Vagina (tissue), 2 donors: ENCODE data around the gene ZGRF1. TPM values are rescaled to one million over a fixed set of nuclear protein-coding genes. Genes with fewer than 3 reads are reported as not detected.
"Not testable (repeated sequence)": the region's sequence is repeated elsewhere in the genome, so short reads cannot be mapped to it uniquely, and the experiment has no call there.

Source experiments
- DNase-seq, 2 donors: peaks; one replicate each; pipeline ENCODE4 v3.0.0-alpha.2; 2017; ENCODE audit errors: extremely low spot score in 2 of 2
- H3K27ac ChIP-seq: fragments of 200-600 bp; sonication (generic); one replicate; pipeline ENCODE4 v1.5.1; 2019
- H3K27me3 ChIP-seq: fragments of 200-600 bp; sonication (generic); one replicate; pipeline ENCODE4 v1.5.1; 2019
- H3K36me3 ChIP-seq, 2 donors: fragments of 200-600 bp; sonication (generic); one replicate each; pipeline ENCODE4 v1.5.1; 2017 to 2019
- H3K4me1 ChIP-seq: fragments of 200-600 bp; sonication (generic); one replicate; pipeline ENCODE4 v1.5.1; 2019
- H3K4me3 ChIP-seq, 2 donors: fragments of 200-600 bp; sonication (generic); 1 replicate in 1 of 2; 2 replicates in 1 of 2; pipeline ENCODE4 v1.5.1; 2016 to 2019
- H3K9me3 ChIP-seq: fragments of 200-600 bp; sonication (generic); one replicate; pipeline ENCODE4 v1.5.1; 2019
- POLR2A ChIP-seq, 2 donors: fragments of 450-650 bp; IDR thresholded peaks; one replicate each; pipeline ENCODE4 v1.6.1; 2017; ENCODE audit warnings: antibody characterized with exemption in 2 of 2, mild to moderate bottlenecking in 2 of 2, moderate library complexity in 2 of 2
- POLR2AphosphoS5 ChIP-seq, 2 donors: sonication (generic); formaldehyde crosslinking; IDR thresholded peaks; one replicate each; pipeline ENCODE4 v1.9.0; 2017; ENCODE audit warnings: antibody characterized with exemption in 2 of 2, mild to moderate bottlenecking in 2 of 2, low read depth in 1 of 2; ENCODE audit not compliant: insufficient read depth in 1 of 2
- intact Hi-C: fragments of 100-400 bp; cut with DNase I; formaldehyde crosslinking; loops from one replicate; pipeline ENCODE4 v1.15.1; 2023
- total RNA-seq: library from RNA; depleted of rRNA; stranded (reverse); fragments of >200 nt; gene quantifications from one replicate; pipeline ENCODE4 v1.2.3, GENCODE V29; 2016
- TF ChIP-seq, protein P1 (sequence below), 3 experiments: fragments of 450-650 bp in 2 of 3; fragments of 200-600 bp in 1 of 3; sonication (generic) in 1 of 3; IDR thresholded peaks; one replicate each; pipeline ENCODE4 v1.5.1; 2017 to 2019; ENCODE audit warnings: antibody characterized with exemption in 3 of 3, mild to moderate bottlenecking in 2 of 3, moderate library complexity in 2 of 3

Gene ZGRF1
- total RNA-seq, 1 donor from 2014 or later, result 5.6 TPM

DNA sequence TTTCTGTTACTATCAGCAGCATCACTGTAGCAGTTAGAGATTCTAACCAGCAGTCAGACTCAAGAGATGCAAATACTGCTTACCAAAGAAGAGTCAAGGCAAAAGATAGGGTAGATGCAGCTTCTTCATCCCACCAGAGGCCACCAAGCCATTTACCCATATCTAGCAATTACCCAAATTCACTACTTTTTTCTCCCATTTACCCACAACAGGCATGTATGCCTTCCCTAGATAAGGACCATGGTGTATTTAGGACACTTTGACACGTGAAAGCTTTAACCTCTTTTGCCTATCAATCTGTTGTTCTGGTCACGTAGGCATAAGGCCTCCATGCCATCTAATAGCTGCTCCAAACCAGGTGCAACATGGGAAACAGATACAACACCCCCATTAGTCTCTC, 5.8 kb upstream of the ZGRF1 start:
- Histone ChIP-seq H3K27ac (no peak overlapping the region), H3K4me1 (peaks cover 12% of the 10 kb centered on the region), H3K36me3 (peaks cover 0 to 26% of the 10 kb centered on the region in 2 donors), H3K4me3 (no peak overlapping the region), H3K27me3 (no peaks in the 10 kb centered on the region), H3K9me3 (no peaks in the 10 kb centered on the region)
- TF ChIP-seq POLR2AphosphoS5 (IDR thresholded peaks at IDR 0.05; ENCODE audit: insufficient read depth in 1 of 2, low read depth in 1 of 2) (no peak), POLR2A (IDR thresholded peaks at IDR 0.05) (no peak)
- TF ChIP-seq, protein P1, sequence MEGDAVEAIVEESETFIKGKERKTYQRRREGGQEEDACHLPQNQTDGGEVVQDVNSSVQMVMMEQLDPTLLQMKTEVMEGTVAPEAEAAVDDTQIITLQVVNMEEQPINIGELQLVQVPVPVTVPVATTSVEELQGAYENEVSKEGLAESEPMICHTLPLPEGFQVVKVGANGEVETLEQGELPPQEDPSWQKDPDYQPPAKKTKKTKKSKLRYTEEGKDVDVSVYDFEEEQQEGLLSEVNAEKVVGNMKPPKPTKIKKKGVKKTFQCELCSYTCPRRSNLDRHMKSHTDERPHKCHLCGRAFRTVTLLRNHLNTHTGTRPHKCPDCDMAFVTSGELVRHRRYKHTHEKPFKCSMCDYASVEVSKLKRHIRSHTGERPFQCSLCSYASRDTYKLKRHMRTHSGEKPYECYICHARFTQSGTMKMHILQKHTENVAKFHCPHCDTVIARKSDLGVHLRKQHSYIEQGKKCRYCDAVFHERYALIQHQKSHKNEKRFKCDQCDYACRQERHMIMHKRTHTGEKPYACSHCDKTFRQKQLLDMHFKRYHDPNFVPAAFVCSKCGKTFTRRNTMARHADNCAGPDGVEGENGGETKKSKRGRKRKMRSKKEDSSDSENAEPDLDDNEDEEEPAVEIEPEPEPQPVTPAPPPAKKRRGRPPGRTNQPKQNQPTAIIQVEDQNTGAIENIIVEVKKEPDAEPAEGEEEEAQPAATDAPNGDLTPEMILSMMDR (IDR thresholded peaks at IDR 0.05), result no peak
- no peak for DNase-seq
- intact Hi-C loops, result loop anchor here (10.0 kb wide), 1 partner anchor 282 kb away; no protein-coding TSS in a partner anchor

DNA sequence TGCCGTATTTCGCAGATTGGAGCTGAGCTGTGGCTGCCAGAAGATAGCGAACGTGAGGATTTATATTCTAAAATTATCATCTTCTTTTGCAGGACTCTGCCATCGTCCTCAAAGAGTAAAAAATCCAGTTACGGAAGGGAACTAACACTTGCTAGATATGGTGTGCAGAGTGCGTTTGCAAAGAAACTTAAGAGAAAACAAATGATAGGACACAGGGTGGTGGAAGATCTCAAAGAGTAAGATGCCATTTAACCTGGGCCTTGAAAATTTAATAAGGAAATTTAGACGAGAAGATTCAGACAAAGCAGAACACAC, 800 bp upstream of the ZGRF1 start:
- Histone ChIP-seq H3K36me3 (no peaks in the 10 kb centered on the region), H3K27ac (peak overlapping the region; percentile 98), H3K9me3 (no peaks in the 10 kb centered on the region), H3K4me1 (peaks cover 19% of the 10 kb centered on the region), H3K4me3 (peak overlapping the region; percentile 59 to 61), H3K27me3 (no peaks in the 10 kb centered on the region)
- intact Hi-C loops, result no loop called here
- TF ChIP-seq POLR2A (IDR thresholded peaks at IDR 0.05), result no peak
- TF ChIP-seq, protein P1 (IDR thresholded peaks at IDR 0.05), result no peak
- no peak for TF ChIP-seq POLR2AphosphoS5 (IDR thresholded peaks at IDR 0.05; ENCODE audit: insufficient read depth in 1 of 2, low read depth in 1 of 2)
- no peak for DNase-seq

DNA sequence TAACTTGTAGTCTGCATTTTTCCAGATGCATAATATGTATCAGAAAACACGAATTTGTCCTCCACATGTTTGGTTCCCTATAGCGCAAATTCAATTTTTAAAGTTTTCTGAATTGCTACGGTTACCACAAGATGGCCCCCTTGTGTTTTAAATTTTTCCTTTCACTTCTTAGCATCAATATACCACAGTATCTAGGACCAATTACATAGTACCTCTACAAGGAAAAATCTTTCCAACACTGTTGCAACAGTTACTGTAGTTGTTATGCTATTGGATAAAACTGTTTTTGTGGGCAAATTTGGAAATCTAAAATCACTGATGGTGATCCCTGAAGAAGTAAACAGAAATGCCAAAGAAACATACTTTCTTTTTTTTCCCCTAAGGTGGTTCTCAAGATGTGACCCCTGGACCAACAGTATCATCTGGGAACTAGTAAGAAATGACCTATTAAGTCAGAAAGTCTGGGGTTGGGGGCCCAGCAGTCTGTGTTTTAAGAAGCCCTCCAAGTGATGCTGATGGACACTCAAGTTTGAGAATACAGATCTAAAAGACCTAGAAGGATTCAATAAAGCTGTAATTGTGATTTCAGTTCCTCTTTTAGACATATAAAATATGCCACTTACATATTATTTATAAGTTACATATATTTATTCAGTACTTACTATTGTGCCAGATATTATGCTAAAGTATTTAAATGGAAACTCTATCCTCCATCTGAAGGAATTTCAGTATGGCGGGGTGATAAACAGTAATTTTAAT, 3.1 kb downstream of the ZGRF1 start:
- H3K9me3 ChIP-seq, result no peaks in the 10 kb centered on the region
- no peaks in the 10 kb centered on the region for H3K36me3 ChIP-seq
- H3K4me1 ChIP-seq, result peaks cover 16% of the 10 kb centered on the region
- H3K27me3 ChIP-seq, result no peaks in the 10 kb centered on the region
- H3K27ac ChIP-seq, result no peak overlapping the region
- DNase-seq, result no peak
- TF ChIP-seq POLR2A (IDR thresholded peaks at IDR 0.05), result no peak
- TF ChIP-seq, protein P1 (IDR thresholded peaks at IDR 0.05), result peak in 2 of 3 experiments; percentile 9 to 36
- no peak for TF ChIP-seq POLR2AphosphoS5 (IDR thresholded peaks at IDR 0.05; ENCODE audit: insufficient read depth in 1 of 2, low read depth in 1 of 2)
- intact Hi-C loops, result no loop called here
- H3K4me3 ChIP-seq, result no peak overlapping the region

DNA sequence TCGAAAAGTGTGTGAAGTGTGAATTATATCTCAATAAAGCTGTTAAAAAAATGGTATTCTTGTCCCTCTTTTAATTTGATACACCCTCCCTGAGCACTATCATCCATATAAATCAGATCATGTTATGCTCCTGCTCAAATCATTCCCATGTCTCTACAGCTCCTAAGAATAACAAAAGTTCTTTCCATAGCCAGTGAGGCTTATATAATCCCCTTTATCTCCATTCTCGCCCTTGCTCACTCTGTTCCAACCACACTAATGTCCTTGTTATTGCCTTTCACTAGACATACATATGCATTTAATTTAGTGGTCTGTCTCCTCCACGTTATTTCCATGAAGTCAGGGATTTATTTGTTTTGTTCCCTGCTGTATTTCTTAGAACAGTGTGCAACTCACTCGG, 10.5 kb downstream of the ZGRF1 start:
- intact Hi-C loops, result no loop called here
- no peak for DNase-seq
- H3K36me3 ChIP-seq, result no peaks in the 10 kb centered on the region

DNA sequence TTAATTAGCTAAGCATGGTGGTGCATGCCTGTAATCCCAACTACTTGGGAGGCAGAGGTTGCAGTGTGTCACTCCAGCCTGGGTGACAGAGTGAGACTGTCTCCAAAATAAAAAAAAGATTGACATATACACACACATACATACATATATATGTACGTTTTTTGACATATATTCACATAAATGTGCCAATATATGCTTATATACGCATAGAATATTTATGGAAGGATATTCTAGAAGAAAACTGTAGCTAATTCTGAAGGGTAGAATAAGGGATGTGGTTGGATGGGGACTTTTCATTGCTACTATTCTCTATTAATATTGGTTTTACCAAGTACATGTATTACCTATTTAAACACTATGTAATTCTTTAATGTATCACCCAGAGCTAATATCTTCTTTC, 19.7 kb downstream of the ZGRF1 start:
- Histone ChIP-seq H3K27ac (no peak overlapping the region), H3K9me3 (no peaks in the 10 kb centered on the region), H3K4me3 (no peak overlapping the region), H3K27me3 (no peaks in the 10 kb centered on the region), H3K36me3 (no peaks in the 10 kb centered on the region), H3K4me1 (no peaks in the 10 kb centered on the region)
- no peak for DNase-seq
- intact Hi-C loops, result no loop called here
- TF ChIP-seq POLR2A (IDR thresholded peaks at IDR 0.05), result no peak
- TF ChIP-seq, protein P1 (IDR thresholded peaks at IDR 0.05), result no peak
- TF ChIP-seq POLR2AphosphoS5 (IDR thresholded peaks at IDR 0.05; ENCODE audit: insufficient read depth in 1 of 2, low read depth in 1 of 2), result no peak

More for the DNA sequence above, 10.5 kb downstream of the ZGRF1 start:
- no peak for TF ChIP-seq POLR2A (IDR thresholded peaks at IDR 0.05)
- no peak for TF ChIP-seq POLR2AphosphoS5 (IDR thresholded peaks at IDR 0.05; ENCODE audit: insufficient read depth in 1 of 2, low read depth in 1 of 2)
- TF ChIP-seq, protein P1 (IDR thresholded peaks at IDR 0.05), result no peak
- H3K27ac ChIP-seq, result no peak overlapping the region
- H3K4me1 ChIP-seq, result no peaks in the 10 kb centered on the region
- H3K9me3 ChIP-seq, result no peaks in the 10 kb centered on the region
- H3K4me3 ChIP-seq, result no peak overlapping the region
- H3K27me3 ChIP-seq, result no peaks in the 10 kb centered on the region

DNA sequence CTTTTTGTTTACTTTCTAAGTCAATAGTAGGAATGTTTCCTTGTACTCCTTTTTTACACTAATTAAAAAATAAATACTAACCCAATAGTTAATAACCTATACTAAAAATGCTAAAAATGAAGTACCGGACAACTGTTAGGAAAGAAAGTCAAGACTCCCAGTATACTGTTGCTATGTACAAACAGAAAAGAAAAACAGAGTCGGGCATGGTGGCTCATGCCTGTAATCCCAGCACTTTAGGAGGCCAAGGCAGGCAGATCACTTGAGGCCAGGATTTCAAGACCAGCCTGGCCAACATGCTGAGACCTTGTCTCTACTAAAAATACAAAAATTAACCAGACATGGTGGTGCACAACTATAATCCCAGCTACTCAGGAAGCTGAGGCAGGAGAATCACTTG, 23.9 kb downstream of the ZGRF1 start:
- H3K36me3 ChIP-seq, DNase-seq, H3K27me3 ChIP-seq, intact Hi-C loops, H3K4me1 ChIP-seq, H3K9me3 ChIP-seq, H3K27ac ChIP-seq, H3K4me3 ChIP-seq: not testable (repeated sequence)
